GM11168 (cell line): Measurements from ENCODE around the gene GAS6.
"Not testable (repeated sequence)": the region's sequence is repeated elsewhere in the genome, so short reads cannot be mapped to it uniquely, and the experiment has no call there.

Experiments
- in situ Hi-C: fragments of 300-500 bp; cut with MboI; formaldehyde crosslinking; loops from one replicate; pipeline ENCODE4 v1.12.0; 2022; ENCODE audit warnings: low sequenced_read_pairs; ENCODE audit not compliant: unreplicated experiment

The GAS6 gene

GRCh38 chr13:113863524-113864272 lies at the start of gene GAS6:
TSS of gene GAS6 (minus strand) at chr13:113864076. CDS start at chr13:113863920, 156 bp downstream.
- in situ Hi-C loops: no loop called here

GRCh38 chr13:113913408-113913807 lies 49.5 kb upstream of the GAS6 start:
- in situ Hi-C loops: not testable (repeated sequence)

- in situ Hi-C loops: no loop called here
Measured at GRCh38 chr13:113912596-113912995, 48.7 kb upstream of the GAS6 start.

- in situ Hi-C loops: no loop called here
Measured at GRCh38 chr13:113907635-113908617, 44.0 kb upstream of the GAS6 start.

GRCh38 chr13:113906571-113906970 lies 42.7 kb upstream of the GAS6 start:
- in situ Hi-C loops: no loop called here

- in situ Hi-C loops: no loop called here
Measured at GRCh38 chr13:113905942-113906341, 42.1 kb upstream of the GAS6 start.

- in situ Hi-C loops: no loop called here
Measured at GRCh38 chr13:113905018-113905417, 41.1 kb upstream of the GAS6 start.

GRCh38 chr13:113904411-113904810 lies 40.5 kb upstream of the GAS6 start:
- in situ Hi-C loops: no loop called here

- in situ Hi-C loops: no loop called here
Measured at GRCh38 chr13:113903912-113904311, 40.0 kb upstream of the GAS6 start.

- in situ Hi-C loops: no loop called here
Measured at GRCh38 chr13:113902986-113903775, 39.3 kb upstream of the GAS6 start.

- in situ Hi-C loops: no loop called here
Measured at GRCh38 chr13:113902481-113902880, 38.6 kb upstream of the GAS6 start.

GRCh38 chr13:113901642-113902041 lies 37.8 kb upstream of the GAS6 start:
- in situ Hi-C loops: no loop called here

GRCh38 chr13:113901231-113901630 lies 37.4 kb upstream of the GAS6 start:
- in situ Hi-C loops: no loop called here

GRCh38 chr13:113900646-113901045 lies 36.8 kb upstream of the GAS6 start:
- in situ Hi-C loops: no loop called here

GRCh38 chr13:113898391-113898790 lies 34.5 kb upstream of the GAS6 start:
- in situ Hi-C loops: no loop called here

- in situ Hi-C loops: no loop called here
Measured at GRCh38 chr13:113897966-113898365, 34.1 kb upstream of the GAS6 start.

- in situ Hi-C loops: no loop called here
Measured at GRCh38 chr13:113897161-113897560, 33.3 kb upstream of the GAS6 start.

GRCh38 chr13:113895436-113895835 lies 31.6 kb upstream of the GAS6 start:
- in situ Hi-C loops: no loop called here

GRCh38 chr13:113890774-113891480 lies 27.1 kb upstream of the GAS6 start:
- in situ Hi-C loops: no loop called here

- in situ Hi-C loops: no loop called here
Measured at GRCh38 chr13:113889467-113889866, 25.6 kb upstream of the GAS6 start.
